ENCODE data around the gene HACD4.

GRCh38 chr9:21031091-21031807, at the start of gene HACD4:
- TF ChIP-seq, protein P1, sequence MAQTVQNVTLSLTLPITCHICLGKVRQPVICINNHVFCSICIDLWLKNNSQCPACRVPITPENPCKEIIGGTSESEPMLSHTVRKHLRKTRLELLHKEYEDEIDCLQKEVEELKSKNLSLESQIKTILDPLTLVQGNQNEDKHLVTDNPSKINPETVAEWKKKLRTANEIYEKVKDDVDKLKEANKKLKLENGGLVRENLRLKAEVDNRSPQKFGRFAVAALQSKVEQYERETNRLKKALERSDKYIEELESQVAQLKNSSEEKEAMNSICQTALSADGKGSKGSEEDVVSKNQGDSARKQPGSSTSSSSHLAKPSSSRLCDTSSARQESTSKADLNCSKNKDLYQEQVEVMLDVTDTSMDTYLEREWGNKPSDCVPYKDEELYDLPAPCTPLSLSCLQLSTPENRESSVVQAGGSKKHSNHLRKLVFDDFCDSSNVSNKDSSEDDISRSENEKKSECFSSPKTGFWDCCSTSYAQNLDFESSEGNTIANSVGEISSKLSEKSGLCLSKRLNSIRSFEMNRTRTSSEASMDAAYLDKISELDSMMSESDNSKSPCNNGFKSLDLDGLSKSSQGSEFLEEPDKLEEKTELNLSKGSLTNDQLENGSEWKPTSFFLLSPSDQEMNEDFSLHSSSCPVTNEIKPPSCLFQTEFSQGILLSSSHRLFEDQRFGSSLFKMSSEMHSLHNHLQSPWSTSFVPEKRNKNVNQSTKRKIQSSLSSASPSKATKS (CRISPR knock-in tag; IDR thresholded peaks at IDR 0.05), result no peak
- no peak for TF ChIP-seq CTCF (IDR thresholded peaks at IDR 0.05 in 2 of 3, conservative IDR thresholded peaks at IDR 0.05 in 1 of 3; ENCODE audit: insufficient read depth in 2 of 3, low read depth in 1 of 3, low read length in 3 of 3)
- TF ChIP-seq, protein P2, sequence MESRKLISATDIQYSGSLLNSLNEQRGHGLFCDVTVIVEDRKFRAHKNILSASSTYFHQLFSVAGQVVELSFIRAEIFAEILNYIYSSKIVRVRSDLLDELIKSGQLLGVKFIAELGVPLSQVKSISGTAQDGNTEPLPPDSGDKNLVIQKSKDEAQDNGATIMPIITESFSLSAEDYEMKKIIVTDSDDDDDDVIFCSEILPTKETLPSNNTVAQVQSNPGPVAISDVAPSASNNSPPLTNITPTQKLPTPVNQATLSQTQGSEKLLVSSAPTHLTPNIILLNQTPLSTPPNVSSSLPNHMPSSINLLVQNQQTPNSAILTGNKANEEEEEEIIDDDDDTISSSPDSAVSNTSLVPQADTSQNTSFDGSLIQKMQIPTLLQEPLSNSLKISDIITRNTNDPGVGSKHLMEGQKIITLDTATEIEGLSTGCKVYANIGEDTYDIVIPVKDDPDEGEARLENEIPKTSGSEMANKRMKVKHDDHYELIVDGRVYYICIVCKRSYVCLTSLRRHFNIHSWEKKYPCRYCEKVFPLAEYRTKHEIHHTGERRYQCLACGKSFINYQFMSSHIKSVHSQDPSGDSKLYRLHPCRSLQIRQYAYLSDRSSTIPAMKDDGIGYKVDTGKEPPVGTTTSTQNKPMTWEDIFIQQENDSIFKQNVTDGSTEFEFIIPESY (CRISPR knock-in tag; IDR thresholded peaks at IDR 0.05), result no peak
- no peak for TF ChIP-seq HMG20B (CRISPR knock-in tag; IDR thresholded peaks at IDR 0.05)
- TF ChIP-seq KAT7 (CRISPR knock-in tag; IDR thresholded peaks at IDR 0.05; ENCODE audit: borderline replicate concordance), result no peak
- TF ChIP-seq EZH2 (IDR thresholded peaks at IDR 0.05; ENCODE audit: borderline replicate concordance, low read depth, low read length), result no peak
- no peak for TF ChIP-seq MNT (conservative IDR thresholded peaks at IDR 0.05)
- no peak for TF ChIP-seq ELF2 (CRISPR knock-in tag; IDR thresholded peaks at IDR 0.05)
